ENCODE data around the gene AKT2. TPM values are rescaled to one million over a fixed set of nuclear protein-coding genes. Genes with fewer than 3 reads are reported as not detected.
A peak's percentile ranks its signal among the peaks of the same experiment; 100 is the strongest.

Gene AKT2
- total RNA-seq, 4 donors from 2014 or later, result 63.2 to 266 (median 138) TPM

DNA sequence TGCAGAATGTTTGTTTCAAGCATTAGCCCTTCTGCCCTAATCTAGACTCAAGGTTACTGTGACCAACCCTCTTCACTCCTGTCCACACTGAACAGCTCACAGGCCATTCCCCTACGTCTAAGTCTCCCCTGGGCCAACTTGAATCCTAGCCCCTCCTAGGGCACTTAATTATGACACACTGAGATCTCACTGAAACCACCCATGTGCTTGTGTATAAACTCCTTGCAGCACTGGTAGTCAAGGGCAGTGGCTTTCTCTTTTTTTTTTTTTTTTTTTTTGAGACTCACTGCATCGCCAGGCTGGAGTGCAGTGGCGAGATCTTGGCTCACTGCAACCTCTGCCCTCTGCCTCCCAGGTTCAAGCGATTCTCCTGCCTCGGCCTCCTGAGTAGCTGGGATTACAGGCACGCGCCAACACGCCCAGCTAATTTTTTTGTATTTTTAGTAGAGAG lies 1.9 kb upstream of the AKT2 start:
- TF ChIP-seq POLR2A (IDR thresholded peaks at IDR 0.05) (no peak), EP300 (IDR thresholded peaks at IDR 0.05; ENCODE audit: low read depth) (no peak), POLR2AphosphoS5 (IDR thresholded peaks at IDR 0.05) (no peak)
- TF ChIP-seq, protein P1, sequence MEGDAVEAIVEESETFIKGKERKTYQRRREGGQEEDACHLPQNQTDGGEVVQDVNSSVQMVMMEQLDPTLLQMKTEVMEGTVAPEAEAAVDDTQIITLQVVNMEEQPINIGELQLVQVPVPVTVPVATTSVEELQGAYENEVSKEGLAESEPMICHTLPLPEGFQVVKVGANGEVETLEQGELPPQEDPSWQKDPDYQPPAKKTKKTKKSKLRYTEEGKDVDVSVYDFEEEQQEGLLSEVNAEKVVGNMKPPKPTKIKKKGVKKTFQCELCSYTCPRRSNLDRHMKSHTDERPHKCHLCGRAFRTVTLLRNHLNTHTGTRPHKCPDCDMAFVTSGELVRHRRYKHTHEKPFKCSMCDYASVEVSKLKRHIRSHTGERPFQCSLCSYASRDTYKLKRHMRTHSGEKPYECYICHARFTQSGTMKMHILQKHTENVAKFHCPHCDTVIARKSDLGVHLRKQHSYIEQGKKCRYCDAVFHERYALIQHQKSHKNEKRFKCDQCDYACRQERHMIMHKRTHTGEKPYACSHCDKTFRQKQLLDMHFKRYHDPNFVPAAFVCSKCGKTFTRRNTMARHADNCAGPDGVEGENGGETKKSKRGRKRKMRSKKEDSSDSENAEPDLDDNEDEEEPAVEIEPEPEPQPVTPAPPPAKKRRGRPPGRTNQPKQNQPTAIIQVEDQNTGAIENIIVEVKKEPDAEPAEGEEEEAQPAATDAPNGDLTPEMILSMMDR (IDR thresholded peaks at IDR 0.05), result no peak
- no peak for DNase-seq
- H3K9me3 ChIP-seq, result no peaks in the 10 kb centered on the region
- intact Hi-C loops (cut with DNase I; ENCODE audit: low total_unique reads), result no loop called here
- in situ Hi-C loops (cut with MboI; ENCODE audit: low pct_ligation_motif_present in 1 of 4, low pct_unique_long_range_greater_than_20kb in 1 of 4, low sequenced_read_pairs in 3 of 4), result loop anchor here in 2 of 4 donors (10.0 to 25.0 kb wide), 2 partner anchors 125 to 138 kb away; partner anchors contain the start of genes PRX (in 1 of the 2) and SERTAD1 (in 1 of the 2)
- H3K27me3 ChIP-seq, result no peaks in the 10 kb centered on the region
- no peaks in the 10 kb centered on the region for H3K36me3 ChIP-seq
- no peak overlapping the region for H3K4me3 ChIP-seq
- peak overlapping the region in 1 of 4 donors; percentile 97 for H3K27ac ChIP-seq
- 77 to 94% methylated on average over 6 to 8 of the region's 8 CpGs for WGBS, 2 donors (ENCODE audit: low coverage in 1 of 2)
- peaks cover 11 to 26% (median 22%) of the 10 kb centered on the region in 4 donors for H3K4me1 ChIP-seq

DNA sequence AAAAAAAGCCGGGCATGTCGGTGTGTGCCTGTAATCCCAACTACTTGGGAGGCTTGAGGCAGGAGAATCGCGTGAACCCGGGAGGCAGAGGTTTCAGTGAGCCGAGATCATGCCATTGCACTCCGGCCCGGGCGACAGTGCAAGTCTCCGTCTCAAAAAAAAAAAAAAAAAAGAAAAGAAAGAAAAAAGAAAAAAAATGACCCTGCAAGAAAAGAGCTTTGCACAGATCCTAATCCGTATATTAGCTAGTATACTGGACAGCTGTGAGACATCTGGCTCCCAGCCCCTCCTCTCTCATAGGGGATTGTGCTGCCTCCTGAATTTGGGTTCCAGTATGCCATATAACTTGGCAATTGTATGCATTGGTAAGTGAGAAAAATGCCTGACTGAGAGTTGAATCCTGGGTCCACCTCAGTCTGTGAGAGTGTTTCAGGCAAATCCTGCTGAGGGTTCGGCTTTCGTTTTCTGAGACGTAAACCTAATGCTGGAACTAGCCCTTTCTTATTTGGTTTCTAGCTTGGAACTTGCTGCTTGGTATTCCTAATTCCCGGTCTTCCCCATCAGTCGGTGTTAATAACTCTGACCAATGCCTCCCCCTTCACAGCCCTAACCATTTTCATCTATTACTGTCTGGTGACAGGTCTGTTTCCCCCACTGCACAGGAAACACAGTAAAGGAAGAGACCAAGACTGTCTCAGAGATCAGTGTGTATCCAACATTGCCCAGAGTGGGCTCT lies 1.3 kb upstream of the AKT2 start:
- peaks cover 15 to 31% (median 25%) of the 10 kb centered on the region in 4 donors for H3K4me1 ChIP-seq
- peak overlapping the region in 2 of 4 donors; percentile 86 to 96 for H3K4me3 ChIP-seq
- no peaks in the 10 kb centered on the region for H3K36me3 ChIP-seq
- TF ChIP-seq POLR2AphosphoS5 (IDR thresholded peaks at IDR 0.05) (no peak), POLR2A (IDR thresholded peaks at IDR 0.05) (no peak), EP300 (IDR thresholded peaks at IDR 0.05; ENCODE audit: low read depth) (no peak)
- TF ChIP-seq, protein P1 (IDR thresholded peaks at IDR 0.05), result no peak
- WGBS, 2 donors (ENCODE audit: low coverage in 1 of 2), result 74 to 91% methylated on average over 8 to 16 of the region's 16 CpGs
- DNase-seq, result no peak
- intact Hi-C loops (cut with DNase I; ENCODE audit: low total_unique reads) (no loop called here), in situ Hi-C loops (cut with MboI; ENCODE audit: low pct_ligation_motif_present in 1 of 4, low pct_unique_long_range_greater_than_20kb in 1 of 4, low sequenced_read_pairs in 3 of 4) (loop anchor here in 2 of 4 donors (10.0 to 25.0 kb wide), 2 partner anchors 126 to 138 kb away; partner anchors contain the start of genes PRX (in 1 of the 2) and SERTAD1 (in 1 of the 2))
- no peaks in the 10 kb centered on the region for H3K9me3 ChIP-seq
- peak overlapping the region; percentile 90 to 99 (median 96) for H3K27ac ChIP-seq
- H3K27me3 ChIP-seq, result no peaks in the 10 kb centered on the region

DNA sequence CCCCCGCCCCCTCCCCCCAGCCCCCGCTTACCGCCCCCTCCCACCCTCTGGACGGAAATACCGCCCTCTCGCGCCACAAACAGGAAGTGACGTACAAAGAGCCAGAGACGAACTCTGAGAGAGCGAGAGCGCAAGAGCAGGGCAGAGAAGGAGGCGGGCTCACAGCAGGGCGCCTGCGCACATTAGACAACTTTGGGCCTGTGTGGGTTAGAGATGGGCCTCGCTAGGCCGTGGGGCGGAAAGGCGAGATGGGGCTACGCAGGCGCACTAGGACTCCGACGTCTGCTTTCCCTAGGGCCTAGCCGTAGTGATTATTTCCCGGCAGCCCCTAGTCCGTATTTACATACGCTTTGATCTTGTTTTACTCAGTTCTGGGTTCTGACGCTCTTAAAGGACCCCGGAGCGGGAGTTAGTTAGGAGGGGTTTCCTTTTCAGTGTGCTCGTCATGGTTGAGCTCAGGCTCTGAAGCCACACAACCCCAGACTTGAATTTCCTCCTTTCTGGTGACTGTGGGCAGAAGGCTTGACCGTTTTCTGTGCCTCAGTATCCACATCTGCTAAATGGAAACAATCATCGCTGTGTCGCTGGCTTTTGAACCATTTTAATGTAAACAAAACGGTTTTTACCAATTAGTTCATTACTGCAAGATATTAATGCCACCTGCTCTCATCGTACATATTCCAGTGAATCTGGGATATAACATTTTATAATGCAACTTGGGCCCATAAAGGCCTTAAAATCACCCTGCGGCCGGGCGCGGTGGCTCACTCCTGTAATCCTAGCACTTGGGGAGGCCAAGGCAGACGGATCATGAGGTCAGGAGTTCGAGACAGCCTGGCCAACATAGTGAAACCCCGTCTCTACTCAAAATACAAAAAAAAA lies 449 bp upstream of the AKT2 start:
- no peaks in the 10 kb centered on the region for H3K9me3 ChIP-seq
- peaks cover 23 to 38% (median 33%) of the 10 kb centered on the region in 4 donors for H3K4me1 ChIP-seq
- H3K36me3 ChIP-seq, result no peaks in the 10 kb centered on the region
- H3K27me3 ChIP-seq, result no peaks in the 10 kb centered on the region
- in situ Hi-C loops (cut with MboI; ENCODE audit: low pct_ligation_motif_present in 1 of 4, low pct_unique_long_range_greater_than_20kb in 1 of 4, low sequenced_read_pairs in 3 of 4), result loop anchor here in 2 of 4 donors (10.0 to 25.0 kb wide), 2 partner anchors 127 to 139 kb away; partner anchors contain the start of genes PRX (in 1 of the 2) and SERTAD1 (in 1 of the 2)
- H3K27ac ChIP-seq, result peak overlapping the region; percentile 90 to 99 (median 96)
- DNase-seq, result peak; percentile 98
- H3K4me3 ChIP-seq, result peak overlapping the region; percentile 86 to 100 (median 93)
- intact Hi-C loops (cut with DNase I; ENCODE audit: low total_unique reads), result no loop called here
- 20 to 39% methylated on average over 7 to 28 of the region's 42 CpGs for WGBS, 2 donors (ENCODE audit: low coverage in 1 of 2)
- TF ChIP-seq EP300 (IDR thresholded peaks at IDR 0.05; ENCODE audit: low read depth) (no peak), POLR2AphosphoS5 (IDR thresholded peaks at IDR 0.05) (peak; percentile 61 to 73 (median 66)), POLR2A (IDR thresholded peaks at IDR 0.05) (peak; percentile 28)

DNA sequence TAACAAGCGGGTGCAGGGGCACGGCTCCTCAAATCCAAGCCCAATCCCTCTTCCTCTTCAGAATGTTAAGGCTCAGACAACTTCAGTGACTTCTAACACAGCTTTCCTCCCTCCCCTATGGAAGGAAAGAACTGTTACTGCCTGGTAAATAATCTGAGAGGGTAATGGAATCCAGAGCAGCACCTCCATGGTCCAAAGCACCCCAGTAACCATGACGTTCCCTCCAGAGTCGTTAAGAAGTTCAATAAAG lies 969 bp downstream of the AKT2 start:
- no peaks in the 10 kb centered on the region for H3K27me3 ChIP-seq
- H3K4me1 ChIP-seq, result peaks cover 37 to 52% (median 48%) of the 10 kb centered on the region in 4 donors
- in situ Hi-C loops (cut with MboI; ENCODE audit: low pct_ligation_motif_present in 1 of 4, low pct_unique_long_range_greater_than_20kb in 1 of 4, low sequenced_read_pairs in 3 of 4) (loop anchor here in 2 of 4 donors (10.0 to 25.0 kb wide), 2 partner anchors 128 to 141 kb away; partner anchors contain the start of genes PRX (in 1 of the 2) and SERTAD1 (in 1 of the 2)), intact Hi-C loops (cut with DNase I; ENCODE audit: low total_unique reads) (no loop called here)
- peak overlapping the region; percentile 86 to 100 (median 93) for H3K4me3 ChIP-seq
- peak overlapping the region; percentile 90 to 99 (median 96) for H3K27ac ChIP-seq
- 2% methylated on average over 4 of the region's 4 CpGs; no CpG with 5 or more reads in 1 of the 2 donors for WGBS, 2 donors (ENCODE audit: low coverage in 1 of 2)
- TF ChIP-seq, protein P1 (IDR thresholded peaks at IDR 0.05), result no peak
- TF ChIP-seq POLR2AphosphoS5 (IDR thresholded peaks at IDR 0.05), result no peak
- no peak for TF ChIP-seq POLR2A (IDR thresholded peaks at IDR 0.05)
- no peak for TF ChIP-seq EP300 (IDR thresholded peaks at IDR 0.05; ENCODE audit: low read depth)
- H3K36me3 ChIP-seq, result no peaks in the 10 kb centered on the region
- no peaks in the 10 kb centered on the region for H3K9me3 ChIP-seq
- no peak for DNase-seq

Measured in transverse colon (tissue), 4 donors.